ENCODE data around the gene EFHC1.

DNA sequence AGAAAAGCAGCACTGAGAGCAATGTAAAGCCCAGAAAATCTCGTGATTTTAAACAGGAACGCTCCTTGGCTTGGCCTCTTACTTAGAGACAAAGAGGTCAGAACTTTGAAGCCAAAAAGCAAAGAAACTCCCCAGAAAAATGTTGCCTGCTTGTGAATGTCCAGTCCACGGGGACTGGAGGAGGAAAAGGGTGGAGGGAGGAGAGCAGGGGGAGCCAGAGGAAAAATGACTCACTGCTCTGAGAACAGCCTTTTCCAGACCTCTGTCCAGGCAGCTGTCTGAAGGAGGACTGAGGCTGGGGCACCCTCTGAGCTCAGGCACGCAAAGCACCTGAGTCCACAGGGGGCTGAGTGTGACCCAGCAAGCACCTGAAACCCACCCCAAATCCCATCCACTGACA lies 92.1 kb downstream of the EFHC1 start:
- TF ChIP-seq, protein P1, sequence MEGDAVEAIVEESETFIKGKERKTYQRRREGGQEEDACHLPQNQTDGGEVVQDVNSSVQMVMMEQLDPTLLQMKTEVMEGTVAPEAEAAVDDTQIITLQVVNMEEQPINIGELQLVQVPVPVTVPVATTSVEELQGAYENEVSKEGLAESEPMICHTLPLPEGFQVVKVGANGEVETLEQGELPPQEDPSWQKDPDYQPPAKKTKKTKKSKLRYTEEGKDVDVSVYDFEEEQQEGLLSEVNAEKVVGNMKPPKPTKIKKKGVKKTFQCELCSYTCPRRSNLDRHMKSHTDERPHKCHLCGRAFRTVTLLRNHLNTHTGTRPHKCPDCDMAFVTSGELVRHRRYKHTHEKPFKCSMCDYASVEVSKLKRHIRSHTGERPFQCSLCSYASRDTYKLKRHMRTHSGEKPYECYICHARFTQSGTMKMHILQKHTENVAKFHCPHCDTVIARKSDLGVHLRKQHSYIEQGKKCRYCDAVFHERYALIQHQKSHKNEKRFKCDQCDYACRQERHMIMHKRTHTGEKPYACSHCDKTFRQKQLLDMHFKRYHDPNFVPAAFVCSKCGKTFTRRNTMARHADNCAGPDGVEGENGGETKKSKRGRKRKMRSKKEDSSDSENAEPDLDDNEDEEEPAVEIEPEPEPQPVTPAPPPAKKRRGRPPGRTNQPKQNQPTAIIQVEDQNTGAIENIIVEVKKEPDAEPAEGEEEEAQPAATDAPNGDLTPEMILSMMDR (IDR thresholded peaks at IDR 0.05; ENCODE audit: low read depth, low read length, poor library complexity, severe bottlenecking) = no peak
- TF ChIP-seq EZH2phosphoT487 (IDR thresholded peaks at IDR 0.05; ENCODE audit: borderline replicate concordance, low read length) = no peak

All from DOHH2 (cell line).